NCI-H1105 treated with DMSO at 0.1 percent for 48 hours (cell line): ENCODE measurements around the gene TUFM.
"Not testable (repeated sequence)": the region's sequence is repeated elsewhere in the genome, so short reads cannot be mapped to it uniquely, and the experiment has no call there.

ENCODE experiments used
- DNase-seq: peaks from one replicate; lab custom pipeline; 2025; lab: John Stamatoyannopoulos, UW

Gene TUFM

DNA sequence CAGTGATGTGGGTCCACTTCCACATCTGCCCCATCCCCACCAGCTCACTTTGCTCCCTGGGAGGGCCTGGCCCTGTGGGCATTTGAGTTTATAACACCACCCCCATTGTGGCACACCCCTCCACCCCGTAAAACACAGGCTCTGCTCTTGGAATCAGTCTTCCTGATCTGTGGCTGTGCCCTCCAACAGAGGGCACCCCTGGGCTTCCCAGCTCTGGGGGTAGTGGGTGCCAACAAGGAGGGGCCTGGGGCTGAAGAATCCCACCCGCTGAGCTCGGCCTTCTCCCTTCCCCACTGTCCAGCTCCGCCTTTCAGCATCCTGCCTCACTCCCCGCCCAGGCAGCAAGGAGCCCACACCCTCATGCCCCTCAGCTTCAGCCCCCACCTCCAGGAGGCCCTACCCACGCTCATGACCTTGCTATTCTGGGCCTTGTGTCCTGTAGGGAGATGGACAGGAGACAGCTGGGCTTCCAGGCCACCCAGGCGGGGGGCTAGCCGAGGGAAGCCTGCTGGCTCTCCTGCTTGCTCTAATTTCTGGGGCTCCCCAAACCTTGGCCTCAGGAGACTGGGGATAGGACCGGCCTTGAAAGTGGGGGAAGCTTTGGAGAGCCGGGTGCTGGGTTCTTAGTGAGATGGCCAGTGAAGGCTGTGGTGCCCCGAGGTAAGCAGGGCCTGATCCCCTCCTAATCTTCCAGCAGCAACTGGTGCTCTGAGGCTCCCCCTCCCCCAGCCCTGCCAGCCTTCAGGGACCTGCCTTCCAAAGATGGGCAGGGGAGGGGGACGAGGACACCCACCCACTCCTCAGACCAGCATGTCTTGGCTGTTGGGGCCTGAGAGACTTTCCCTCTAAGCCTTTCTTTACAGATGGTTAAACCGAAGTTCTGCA is 29.2 kb upstream of the TUFM start:
- DNase-seq = no peak

DNA sequence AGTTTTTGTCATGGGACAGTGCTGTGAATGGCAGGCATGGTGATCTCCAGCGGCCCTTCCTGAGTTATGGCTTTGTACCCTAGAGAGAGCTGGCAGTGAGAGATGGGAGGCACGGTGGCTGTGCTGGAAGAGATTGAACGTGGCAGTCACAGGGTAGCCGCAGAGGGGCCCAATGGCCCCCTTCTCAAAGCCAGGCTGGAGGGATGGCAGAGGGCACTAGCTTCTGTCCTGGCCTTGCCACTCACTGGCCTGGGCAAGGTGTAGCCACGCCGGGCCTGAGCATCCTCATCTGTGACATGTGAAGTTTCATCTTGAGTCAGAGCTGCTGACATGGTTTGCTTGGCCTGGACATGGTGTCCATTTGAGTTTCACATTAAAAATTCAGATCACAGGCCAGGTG is 28.3 kb upstream of the TUFM start:
- no peak for DNase-seq

DNA sequence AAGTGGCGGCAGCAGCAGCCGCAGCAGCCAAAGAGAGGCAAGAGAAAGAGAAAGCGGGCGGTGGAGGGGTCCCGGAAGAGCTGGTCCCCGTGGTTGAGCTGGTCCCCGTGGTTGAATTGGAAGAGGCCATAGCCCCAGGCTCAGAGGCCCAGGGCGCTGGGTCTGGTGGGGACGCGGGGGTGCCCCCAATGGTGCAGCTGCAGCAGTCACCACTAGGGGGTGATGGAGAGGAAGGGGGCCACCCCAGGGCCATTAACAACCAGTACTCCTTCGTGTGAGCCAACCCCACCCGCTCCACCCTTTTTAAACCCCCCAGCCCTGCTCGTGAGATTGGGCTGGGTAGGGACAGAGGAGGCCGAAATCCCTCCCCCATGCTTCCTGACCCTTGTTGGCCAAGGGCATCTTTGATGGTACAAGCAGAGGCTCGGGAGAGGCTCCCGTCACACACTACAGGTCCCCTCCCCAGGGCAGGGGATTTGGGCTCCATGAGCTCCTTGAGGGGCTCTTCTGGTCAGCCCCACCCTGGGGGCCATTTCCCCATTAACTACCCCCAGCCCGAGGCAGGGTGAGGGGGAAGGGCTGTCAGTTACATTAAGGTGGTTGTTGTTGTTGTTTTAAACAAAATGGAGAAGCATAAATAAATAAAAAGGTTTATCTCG is 27.5 kb upstream of the TUFM start:
- no peak for DNase-seq

DNA sequence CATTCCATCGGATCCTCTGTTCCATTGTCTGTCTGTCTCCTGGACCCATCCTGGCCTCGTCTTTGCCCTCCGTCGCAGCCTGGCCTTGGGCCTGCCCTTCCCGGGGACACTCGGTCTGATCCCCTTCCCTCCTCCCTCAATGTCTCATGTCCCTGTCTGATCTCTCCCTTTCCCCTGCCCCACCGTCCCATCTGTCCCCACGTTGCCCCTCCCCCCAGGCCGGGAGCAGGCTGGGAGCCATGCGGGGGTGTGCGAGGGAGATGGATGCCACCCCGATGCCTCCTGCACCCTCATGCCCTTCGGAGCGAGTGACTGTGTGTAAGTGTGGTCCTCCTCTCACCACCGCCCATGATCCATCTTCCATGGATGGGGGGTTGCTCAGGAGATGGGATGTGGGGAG is 26.8 kb upstream of the TUFM start:
- no peak for DNase-seq

DNA sequence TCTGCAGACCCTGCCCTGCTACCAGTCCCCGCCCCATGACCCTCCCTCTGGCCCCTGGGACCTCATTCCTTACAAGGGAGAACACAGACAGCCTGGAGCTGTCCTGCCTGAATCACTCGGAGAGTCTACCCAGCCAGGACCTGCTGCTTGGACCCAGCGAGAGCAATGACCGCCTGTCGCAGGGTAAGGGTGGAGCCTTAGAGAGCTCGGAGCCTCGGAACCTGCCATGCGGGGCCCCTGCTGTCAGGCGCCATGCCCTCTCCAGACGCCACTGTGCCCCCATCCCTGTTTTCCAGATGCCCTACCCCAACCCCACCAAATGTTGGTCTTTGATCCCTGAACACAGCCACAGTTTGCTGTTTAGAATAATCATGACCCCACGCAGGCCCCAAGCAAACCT is 23.1 kb upstream of the TUFM start:
- no peak for DNase-seq

DNA sequence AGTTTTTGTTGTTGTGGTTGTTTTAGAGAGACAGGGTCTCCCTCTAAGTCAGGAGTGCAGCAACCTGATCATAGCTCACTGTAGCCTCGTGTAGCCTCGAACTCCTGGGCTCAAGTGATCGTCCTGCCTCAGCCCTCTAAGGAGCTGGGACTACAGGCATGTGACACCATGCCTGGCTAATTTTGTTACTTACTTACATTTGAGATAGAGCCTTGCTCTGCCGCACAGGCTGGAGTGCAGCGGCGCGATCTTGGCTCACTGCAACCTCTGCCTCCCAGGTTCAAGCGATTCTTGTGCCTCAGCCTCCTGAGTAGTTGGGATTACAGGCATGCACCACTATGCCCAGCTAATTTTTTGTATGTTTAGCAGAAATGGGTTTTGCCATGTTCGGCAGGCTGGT is 21.5 kb upstream of the TUFM start:
- DNase-seq = not testable (repeated sequence)

DNA sequence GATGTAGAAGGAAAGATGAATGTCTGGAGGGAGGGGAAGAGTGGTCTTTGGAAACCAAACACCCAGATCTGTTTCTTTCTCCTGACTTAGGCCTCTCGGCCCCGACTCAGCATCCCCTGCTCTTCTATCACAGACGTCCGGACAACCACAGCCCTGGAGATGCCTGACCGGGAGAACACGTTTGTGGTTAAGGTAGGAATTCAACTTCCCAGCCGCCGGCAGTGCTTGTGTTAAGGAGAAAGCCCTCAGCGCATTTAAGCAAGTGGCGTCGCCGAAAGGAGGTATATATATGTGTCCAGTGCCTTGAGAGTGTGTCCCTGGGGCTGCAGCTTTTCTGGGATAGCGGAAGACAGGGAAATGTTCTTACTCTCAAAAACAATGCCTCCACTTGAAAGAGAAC is 21.1 kb upstream of the TUFM start:
- DNase-seq = no peak

DNA sequence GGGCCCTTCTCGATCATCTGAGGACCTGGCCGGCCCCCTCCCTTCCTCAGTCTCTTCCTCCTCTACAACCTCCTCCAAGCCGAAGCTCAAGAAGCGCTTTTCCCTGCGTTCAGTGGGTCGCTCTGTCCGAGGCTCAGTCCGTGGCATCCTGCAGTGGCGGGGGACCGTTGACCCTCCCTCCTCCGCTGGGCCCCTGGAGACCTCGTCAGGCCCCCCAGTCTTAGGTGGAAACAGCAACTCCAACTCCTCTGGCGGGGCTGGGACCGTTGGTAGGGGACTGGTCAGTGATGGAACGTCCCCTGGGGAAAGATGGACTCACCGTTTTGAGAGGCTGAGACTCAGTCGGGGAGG is 20.3 kb upstream of the TUFM start:
- DNase-seq = no peak

DNA sequence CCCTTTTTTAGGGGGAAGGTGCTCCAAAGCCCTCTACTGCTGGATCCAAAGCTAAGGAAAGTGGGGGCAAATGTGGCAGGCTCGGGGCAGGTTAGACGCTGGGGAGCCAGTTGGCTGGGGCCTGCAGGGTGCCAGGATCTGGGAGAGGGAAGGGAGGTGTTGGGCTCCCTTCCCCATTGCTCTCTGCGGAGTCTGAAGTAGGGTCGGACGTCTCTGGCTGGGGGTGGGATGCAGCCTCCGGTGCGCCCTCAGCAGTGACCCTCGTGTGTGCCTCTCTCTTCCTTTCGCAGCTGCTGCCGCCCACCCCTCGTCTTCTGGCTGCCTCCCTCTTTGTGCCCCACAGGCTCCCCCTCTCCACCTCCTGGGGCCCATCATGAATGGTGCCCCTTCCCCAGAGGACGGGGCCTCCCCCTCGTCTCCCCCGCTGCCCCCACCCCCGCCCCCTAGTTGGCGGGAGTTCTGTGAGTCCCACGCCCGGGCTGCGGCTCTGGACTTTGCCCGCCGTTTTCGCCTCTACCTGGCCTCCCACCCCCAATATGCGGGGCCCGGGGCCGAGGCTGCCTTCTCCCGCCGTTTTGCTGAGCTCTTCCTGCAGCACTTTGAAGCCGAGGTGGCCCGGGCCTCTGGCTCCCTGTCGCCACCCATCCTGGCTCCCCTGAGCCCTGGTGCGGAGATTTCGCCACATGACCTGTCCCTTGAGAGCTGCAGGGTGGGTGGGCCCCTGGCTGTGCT is 19.7 kb upstream of the TUFM start:
- DNase-seq = no peak

DNA sequence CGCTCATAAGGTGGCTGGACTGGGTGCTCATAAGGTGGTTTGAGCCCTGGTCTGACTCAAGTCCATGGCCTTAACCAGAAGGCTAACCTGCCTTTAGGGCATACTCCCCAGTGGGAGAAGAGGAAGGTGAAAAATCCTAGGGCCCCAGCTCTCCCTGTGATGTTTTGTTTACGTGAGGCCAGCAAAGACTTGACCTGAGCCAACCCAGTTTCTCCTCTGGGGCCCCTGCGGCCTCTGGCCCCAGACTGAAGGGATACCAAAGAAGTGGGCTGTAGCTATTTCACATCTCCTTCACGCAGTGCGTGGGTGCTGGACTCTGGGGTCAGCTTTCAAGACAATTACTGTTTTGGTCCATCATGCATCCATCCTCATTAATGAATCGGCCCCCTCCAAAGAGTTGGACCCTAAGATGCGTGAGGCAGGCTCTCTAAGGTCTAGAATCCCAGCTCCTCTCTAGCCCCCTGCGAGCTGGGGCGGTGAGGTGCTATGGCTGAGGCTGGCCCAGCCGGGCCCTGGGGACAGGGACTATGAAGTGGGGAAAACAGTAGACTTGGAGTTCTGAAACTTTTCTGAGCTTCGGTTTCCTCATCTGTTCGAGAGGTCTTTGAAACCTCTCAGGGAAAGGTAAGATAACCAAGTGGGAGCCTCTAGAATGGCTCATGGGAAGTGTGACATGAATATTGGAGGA is 19.0 kb upstream of the TUFM start:
- no peak for DNase-seq

DNA sequence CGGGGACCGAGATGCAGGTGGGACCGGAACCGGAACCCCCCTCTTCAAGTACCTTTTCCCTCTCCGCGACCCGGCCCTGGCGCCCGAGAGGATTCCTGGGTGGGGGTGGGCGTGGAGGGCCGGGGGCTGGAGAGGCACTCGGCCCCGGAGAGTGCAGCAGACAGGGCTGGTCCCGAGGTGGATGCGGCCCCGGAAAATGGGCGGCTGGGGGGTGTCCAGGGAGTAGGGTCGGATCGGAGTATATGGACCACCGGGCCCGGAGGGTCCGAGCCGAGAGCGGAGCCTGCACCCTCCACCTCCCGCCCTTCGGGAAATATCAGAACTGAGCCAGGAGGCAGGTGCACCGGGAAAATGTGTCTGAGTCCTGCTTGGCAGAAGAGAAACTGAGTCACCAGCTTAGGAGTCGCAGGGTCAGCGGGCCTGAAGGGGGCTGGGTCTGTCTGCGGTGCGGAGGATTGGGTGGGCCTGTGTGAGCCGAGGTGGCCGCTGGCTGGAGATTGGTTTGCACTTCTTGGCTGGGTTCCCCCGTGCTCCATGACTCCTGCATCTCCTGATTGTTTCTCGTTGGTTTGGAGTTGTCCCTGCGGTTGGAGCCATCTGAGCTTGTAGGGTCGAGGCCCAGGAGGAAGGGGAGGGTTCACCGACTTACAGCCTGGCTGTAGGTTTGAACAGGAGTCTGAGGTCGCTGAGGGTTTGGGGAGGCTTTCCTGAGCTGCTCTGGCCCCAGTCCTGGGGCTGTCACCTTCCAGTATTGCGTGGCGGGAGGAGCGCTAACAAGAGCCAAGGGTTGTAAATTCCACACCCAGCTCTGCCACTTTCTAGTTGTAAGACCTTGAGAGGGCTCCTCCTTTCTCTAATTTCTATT is 18.0 kb upstream of the TUFM start:
- no peak for DNase-seq

DNA sequence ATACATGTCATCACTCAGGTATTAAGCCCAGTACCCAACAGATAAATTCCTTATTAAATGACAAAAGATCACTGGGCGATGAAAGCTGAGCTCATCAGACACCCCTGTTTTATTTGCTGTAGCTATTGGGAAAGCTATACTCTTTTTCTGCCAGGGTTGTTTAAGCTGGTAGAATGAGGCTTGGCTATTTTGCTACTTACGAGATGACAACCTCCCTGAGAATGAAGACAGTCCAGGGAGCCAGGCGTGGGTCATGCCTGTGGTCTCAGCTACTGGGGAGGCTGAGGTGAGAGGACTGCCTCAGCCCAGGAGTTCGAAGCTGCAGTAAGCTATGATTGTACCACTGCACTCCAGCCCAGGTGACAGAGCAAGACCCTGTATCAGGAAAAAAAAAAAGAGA is 13.2 kb upstream of the TUFM start:
- DNase-seq = no peak

DNA sequence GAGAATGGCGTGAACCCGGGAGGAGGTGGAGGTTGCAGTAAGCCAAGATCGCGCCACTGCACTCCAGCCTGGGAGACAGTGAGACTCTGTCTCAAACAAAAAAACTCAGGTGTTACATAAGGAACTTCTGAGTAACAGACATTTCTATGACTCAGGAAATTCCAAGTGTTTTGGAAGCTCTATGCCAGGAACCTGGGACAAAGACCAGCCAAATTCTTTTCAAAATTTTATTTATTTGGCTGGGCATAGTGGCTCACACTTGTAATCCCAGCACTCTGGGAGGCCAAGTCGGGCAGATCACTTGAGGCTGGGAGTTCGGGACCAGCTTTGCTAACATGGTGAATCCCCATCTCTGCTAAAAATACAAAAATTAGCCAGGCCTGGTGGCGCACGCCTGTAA is 12.3 kb upstream of the TUFM start:
- no peak for DNase-seq

DNA sequence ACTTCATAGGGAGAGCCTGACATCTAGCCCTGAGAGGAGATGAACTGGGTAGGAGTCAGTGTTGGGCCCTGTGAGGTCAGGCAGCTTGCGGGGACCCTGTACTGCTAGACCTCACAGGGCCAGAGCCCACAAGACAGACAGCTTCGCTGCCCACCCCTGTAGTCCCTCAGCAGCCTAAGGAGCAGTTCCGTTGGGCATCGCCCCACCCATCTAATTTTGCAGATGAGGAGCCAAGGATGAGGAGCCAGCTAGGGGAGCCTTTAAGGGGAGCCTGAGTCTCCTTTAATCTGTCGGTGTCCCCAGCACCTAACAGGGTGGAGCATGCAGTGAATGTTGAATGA is 755 bp upstream of the TUFM start:
- DNase-seq = no peak

DNA sequence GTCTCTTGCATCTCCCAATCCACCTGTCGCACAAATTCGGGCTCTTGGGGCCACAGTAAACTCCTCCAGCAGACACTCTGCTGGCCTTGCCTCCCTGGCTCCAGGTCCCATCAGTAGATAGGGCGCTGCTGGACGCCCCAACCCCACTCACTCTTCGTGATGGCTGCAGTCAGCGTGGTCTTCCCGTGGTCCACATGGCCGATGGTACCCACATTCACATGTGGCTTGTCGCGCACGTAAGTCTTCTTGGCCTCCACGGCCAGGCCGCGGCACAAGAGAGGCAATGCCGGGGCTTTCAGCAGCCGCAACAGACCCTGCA is 428 bp downstream of the TUFM start:
- DNase-seq = no peak

DNA sequence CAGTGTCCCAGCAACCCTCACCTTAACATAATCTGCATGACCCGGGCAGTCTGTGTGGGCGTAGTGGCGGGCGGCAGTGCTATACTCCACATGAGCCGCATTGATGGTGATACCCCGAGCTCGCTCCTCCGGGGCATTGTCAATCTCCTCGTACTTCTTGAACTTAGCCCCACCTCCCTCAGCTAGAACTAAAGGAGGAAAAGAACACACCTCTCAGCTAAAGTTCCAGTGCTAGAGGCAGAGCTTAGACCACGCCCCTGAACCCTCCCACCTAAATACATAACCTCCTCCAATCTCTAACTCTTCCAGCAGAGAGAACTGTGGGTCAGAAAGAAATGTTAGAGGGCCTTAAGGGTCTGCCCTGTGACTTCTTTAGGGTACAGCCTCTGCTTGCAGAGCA is 855 bp downstream of the TUFM start:
- no peak for DNase-seq

DNA sequence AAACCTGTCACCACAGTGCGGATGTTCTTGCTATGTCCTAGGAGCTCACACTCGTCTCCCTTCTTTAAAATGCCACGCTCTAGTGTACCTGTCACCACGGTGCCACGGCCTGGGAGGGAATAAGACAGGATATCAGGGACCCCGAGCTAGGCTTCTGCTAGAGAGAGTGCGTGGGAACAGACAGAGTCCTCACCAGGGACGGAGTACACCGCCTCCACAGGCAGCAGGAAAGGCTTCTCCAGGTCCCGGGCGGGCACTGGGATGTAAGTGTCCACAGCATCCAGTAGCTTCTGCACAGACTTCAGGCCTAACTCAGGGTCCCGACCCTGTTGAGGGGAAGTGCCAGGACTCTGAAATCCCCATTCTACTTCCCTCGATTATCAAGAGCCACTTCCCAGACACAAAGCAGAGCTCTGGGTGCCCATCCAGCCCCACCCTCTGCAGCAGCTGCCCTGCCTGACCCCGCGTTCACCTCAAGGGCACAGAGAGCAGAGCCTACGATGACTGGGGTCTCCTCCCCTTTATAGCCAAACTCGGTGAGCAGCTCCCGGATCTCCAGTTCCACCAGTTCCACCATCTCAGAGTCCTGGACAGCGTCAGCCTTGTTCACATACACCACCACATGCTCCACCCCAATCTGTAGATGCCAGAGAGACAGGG is 1.8 kb downstream of the TUFM start:
- DNase-seq = no peak

DNA sequence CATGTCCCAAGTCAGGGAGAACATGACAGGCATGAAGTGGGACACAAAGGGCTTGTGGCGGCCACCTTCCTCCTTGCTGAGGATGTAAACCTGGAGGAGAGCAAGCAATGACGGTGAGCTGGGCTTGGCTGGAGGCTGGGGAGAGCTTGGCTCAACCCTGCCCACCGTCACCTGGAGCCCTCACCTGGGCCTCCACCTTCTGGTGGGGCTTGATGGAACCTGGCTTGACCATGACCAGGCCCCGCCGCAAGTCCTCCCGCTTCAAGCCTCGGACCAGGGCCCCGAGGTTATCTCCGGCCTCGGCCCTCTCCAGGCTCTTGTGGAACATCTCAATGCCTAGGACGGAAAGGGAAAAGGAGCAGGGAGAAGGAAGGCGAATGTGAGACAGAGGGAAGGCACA is 2.4 kb downstream of the TUFM start:
- DNase-seq = no peak

DNA sequence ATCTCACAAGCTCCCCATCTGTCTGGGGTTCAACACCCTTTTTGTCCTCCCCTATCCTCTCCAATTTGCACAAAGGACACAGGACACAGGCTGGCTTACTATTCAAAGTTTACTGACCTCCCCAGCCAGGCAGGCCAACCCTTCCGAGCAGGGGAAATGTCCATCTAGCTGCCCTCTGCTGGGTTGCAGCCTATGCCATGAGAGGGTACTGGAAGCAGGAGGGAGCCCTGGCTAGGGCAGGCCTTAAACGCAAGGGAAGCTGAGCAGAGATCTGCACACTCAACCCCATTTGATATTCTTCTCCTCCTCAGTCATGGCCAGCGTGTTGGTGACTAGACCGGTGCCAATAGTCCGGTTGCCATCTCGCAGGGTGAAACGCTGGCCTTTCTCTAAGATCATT is 3.5 kb downstream of the TUFM start:
- DNase-seq = no peak

DNA sequence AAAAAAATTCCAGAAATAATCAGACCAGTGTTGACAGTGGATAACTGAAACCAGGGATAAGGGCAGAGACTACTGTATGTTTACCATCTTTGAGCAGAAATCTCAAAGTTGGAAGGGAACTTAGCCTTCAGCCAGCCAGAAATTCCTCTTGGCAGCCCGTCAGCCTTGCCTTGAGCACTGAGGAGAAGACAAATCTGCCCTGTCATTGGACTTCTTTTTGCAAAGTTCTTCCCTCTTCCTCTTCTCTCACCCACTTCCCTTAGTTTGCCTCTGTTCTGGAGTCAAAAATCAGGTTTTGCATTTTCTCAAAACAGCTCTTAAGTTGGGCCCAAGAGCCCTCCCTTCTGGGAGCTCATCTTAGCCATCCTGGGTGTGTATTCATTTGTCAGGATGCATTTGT is 6.2 kb downstream of the TUFM start:
- no peak for DNase-seq

DNA sequence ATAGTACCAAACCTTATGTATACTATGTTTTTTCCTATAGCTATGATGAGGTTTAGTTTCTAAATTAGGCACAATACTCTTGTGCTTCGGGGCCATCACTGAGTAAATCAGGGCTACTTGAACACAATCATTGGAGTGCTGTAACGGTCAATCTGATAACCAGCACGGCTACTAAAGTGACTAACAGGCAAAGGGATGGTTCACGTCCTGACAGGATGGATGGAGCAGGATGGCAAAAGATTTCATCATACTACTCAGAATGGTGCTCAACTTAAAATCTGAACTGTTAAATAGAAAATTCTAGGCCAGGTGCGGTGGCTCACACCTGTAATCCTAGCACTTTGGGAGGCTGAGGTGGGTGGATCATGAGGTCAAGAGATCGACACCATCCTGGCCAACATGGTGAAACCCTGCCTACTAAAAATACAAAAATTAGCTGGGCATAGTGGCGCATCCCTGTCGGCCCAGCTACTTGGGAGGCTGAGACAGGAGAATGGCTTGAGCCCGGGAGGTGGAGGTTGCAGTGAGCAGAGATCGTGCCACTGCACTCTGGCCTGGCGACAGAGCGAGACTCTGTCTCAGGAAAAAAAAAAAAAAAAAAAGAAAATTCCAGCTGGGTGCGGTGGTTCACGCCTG is 7.0 kb downstream of the TUFM start:
- no peak for DNase-seq
